Measurements from ENCODE around the gene RIGI.

- TF ChIP-seq, protein P1, sequence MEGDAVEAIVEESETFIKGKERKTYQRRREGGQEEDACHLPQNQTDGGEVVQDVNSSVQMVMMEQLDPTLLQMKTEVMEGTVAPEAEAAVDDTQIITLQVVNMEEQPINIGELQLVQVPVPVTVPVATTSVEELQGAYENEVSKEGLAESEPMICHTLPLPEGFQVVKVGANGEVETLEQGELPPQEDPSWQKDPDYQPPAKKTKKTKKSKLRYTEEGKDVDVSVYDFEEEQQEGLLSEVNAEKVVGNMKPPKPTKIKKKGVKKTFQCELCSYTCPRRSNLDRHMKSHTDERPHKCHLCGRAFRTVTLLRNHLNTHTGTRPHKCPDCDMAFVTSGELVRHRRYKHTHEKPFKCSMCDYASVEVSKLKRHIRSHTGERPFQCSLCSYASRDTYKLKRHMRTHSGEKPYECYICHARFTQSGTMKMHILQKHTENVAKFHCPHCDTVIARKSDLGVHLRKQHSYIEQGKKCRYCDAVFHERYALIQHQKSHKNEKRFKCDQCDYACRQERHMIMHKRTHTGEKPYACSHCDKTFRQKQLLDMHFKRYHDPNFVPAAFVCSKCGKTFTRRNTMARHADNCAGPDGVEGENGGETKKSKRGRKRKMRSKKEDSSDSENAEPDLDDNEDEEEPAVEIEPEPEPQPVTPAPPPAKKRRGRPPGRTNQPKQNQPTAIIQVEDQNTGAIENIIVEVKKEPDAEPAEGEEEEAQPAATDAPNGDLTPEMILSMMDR (IDR thresholded peaks at IDR 0.05) = no peak
- TF ChIP-seq POLR2A (IDR thresholded peaks at IDR 0.05) = no peak
These were observed 40.8 kb upstream of the RIGI start for GRCh38 chr9:32566770-32567169.

Data from body of pancreas (tissue), 4 donors.